Sigmoid colon (tissue), 7 donors: ENCODE results near the gene FAM107A. TPM values are rescaled to one million over a fixed set of nuclear protein-coding genes. Genes with fewer than 3 reads are reported as not detected.
A peak's percentile ranks its signal among the peaks of the same experiment; 100 is the strongest.

ENCODE experiments used
- DNase-seq: peaks from one replicate; pipeline ENCODE4 v3.0.0-alpha.2; 2019
- H3K27ac ChIP-seq, 4 donors: fragments of 200-600 bp; sonication (generic); one replicate each; pipeline ENCODE4 v1.5.1; 2016 to 2019; ENCODE audit warnings: mild to moderate bottlenecking in 1 of 4
- H3K27me3 ChIP-seq, 3 donors: fragments of 200-600 bp; sonication (generic); one replicate each; pipeline ENCODE4 v1.5.1; 2019; ENCODE audit warnings: mild to moderate bottlenecking in 1 of 3
- H3K36me3 ChIP-seq, 4 donors: fragments of 200-600 bp; sonication (generic); one replicate each; pipeline ENCODE4 v1.5.1; 2016 to 2019
- H3K4me1 ChIP-seq, 4 donors: fragments of 200-600 bp; sonication (generic); one replicate each; pipeline ENCODE4 v1.5.1; 2017 to 2019
- H3K4me3 ChIP-seq, 4 donors: fragments of 200-600 bp; sonication (generic); one replicate each; pipeline ENCODE4 v1.5.1; 2017 to 2019; ENCODE audit warnings: mild to moderate bottlenecking in 2 of 4, moderate library complexity in 1 of 4
- H3K9me3 ChIP-seq, 4 donors: fragments of 200-600 bp in 3 of 4; sonication (generic) in 3 of 4; one replicate each; pipeline versions ENCODE4 v1.5.1 to v1.6.1; 2013 to 2019
- EP300 ChIP-seq, 4 donors: sonication (generic); formaldehyde crosslinking; IDR thresholded peaks; one replicate each; pipeline ENCODE4 v1.6.1; 2017; ENCODE audit warnings: antibody characterized with exemption in 4 of 4
- POLR2A ChIP-seq, 2 donors: fragments of 450-650 bp; IDR thresholded peaks; one replicate each; pipeline ENCODE4 v1.6.1; 2016; ENCODE audit warnings: antibody characterized with exemption in 2 of 2, mild to moderate bottlenecking in 2 of 2, moderate library complexity in 2 of 2
- POLR2AphosphoS5 ChIP-seq, 4 donors: sonication (generic); formaldehyde crosslinking; IDR thresholded peaks; one replicate each; pipeline ENCODE4 v1.6.1; 2017; ENCODE audit warnings: antibody characterized with exemption in 4 of 4
- WGBS, 2 donors: extraction: QIAGEN DNeasy Blood & Tissue Kit; methylation state at CpG; one replicate each; pipeline ENCODE4 v1.1.7; 2013; 5-methylcytosine and 5-hydroxymethylcytosine counted together
- intact Hi-C: fragments of 100-400 bp; cut with DNase I; formaldehyde crosslinking; loops from one replicate; pipeline ENCODE4 v1.15.1; 2023
- polyA plus RNA-seq, 3 donors: library from polyadenylated mRNA; stranded (reverse); fragments of 200-250 nt; gene quantifications; one replicate each; pipeline ENCODE4 v1.2.3, GENCODE V29; 2013
- total RNA-seq, 4 donors: library from RNA; depleted of rRNA; stranded (reverse); fragments of >200 nt; gene quantifications; one replicate each; pipeline ENCODE4 v1.1.0, GENCODE V29; 2016
- TF ChIP-seq, protein P1 (sequence below), 4 experiments: fragments of 450-650 bp in 3 of 4; fragments of 200-600 bp in 1 of 4; IDR thresholded peaks; one replicate each; pipeline ENCODE4 v1.5.1; 2016 to 2019; ENCODE audit warnings: antibody characterized with exemption in 4 of 4, mild to moderate bottlenecking in 3 of 4, moderate library complexity in 2 of 4
- donor health status: healthy with polysubstance abuse.
- donor health status: Bipolar disorder and iron deficiency.
- donor health status: healthy.

The FAM107A gene
- total and polyA plus RNA-seq, 7 donors = 10.9 to 56.7 (median 32.7) TPM

DNA sequence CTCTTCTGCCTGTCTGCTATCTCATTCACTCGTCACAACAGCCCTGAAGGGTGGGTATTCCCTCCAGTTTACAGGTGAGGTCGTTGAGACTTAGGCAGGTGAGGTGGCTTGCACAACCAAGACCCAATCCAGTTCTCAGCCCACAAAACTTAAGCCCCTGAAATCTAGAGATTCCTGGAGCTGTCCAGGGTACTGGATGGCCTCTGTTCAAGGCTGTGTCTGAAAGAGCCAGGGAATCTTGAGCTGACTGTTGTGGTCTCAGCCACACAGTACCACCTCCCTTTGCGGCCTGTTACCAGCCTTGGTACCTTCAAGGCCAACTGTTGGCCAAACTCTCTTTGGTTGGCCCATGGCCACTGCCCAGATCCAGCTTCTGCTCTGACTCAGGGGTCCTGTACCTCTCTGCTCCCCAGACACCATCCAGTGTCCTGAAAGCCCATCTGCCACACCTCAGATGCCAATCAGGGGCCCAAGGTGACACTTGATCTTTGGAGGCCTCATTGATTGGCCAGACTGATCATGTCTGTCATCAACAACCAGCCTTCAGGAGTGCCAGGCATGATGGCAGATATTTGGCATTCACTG, 10.9 kb upstream of the FAM107A start:
- DNase-seq = no peak
- WGBS, 2 donors = 52 to 68% methylated on average over 3 of the region's 3 CpGs
- intact Hi-C loops = no loop called here

DNA sequence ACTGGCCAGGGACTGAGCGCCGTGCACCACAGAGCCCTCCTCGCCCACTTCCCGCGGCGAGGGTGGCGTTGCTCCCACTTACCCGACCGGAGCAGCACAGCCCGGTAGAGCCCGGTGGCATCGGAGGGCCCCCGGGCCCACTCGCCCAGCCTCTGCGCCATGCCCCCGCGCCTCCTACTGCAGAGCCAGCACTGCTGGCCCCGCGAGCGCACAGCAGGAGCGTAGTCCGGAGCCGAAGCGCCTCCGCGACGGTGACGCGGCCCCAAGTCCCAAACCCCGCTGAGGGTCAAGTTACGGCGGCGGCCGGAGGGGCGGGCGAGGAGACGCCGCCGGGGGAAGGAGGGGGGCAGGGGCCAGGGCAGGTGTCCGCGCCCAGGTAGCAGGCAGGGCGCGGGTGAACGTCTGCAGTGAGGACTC, 9.6 kb upstream of the FAM107A start:
- 10 to 11% methylated on average over 44 of the region's 44 CpGs for WGBS, 2 donors
- peak overlapping the region in 1 of 4 donors; percentile 17 for H3K4me3 ChIP-seq
- H3K36me3 ChIP-seq = no peaks in the 10 kb centered on the region
- peaks cover 0 to 23% (median 21%) of the 10 kb centered on the region in 4 donors for H3K4me1 ChIP-seq
- TF ChIP-seq POLR2A (IDR thresholded peaks at IDR 0.05) = no peak
- TF ChIP-seq POLR2AphosphoS5 (IDR thresholded peaks at IDR 0.05) = no peak
- TF ChIP-seq, protein P1, sequence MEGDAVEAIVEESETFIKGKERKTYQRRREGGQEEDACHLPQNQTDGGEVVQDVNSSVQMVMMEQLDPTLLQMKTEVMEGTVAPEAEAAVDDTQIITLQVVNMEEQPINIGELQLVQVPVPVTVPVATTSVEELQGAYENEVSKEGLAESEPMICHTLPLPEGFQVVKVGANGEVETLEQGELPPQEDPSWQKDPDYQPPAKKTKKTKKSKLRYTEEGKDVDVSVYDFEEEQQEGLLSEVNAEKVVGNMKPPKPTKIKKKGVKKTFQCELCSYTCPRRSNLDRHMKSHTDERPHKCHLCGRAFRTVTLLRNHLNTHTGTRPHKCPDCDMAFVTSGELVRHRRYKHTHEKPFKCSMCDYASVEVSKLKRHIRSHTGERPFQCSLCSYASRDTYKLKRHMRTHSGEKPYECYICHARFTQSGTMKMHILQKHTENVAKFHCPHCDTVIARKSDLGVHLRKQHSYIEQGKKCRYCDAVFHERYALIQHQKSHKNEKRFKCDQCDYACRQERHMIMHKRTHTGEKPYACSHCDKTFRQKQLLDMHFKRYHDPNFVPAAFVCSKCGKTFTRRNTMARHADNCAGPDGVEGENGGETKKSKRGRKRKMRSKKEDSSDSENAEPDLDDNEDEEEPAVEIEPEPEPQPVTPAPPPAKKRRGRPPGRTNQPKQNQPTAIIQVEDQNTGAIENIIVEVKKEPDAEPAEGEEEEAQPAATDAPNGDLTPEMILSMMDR (IDR thresholded peaks at IDR 0.05) = no peak
- no peak for TF ChIP-seq EP300 (IDR thresholded peaks at IDR 0.05)
- intact Hi-C loops = no loop called here
- H3K9me3 ChIP-seq = no peaks in the 10 kb centered on the region
- H3K27me3 ChIP-seq = peaks cover 5 to 26% (median 12%) of the 10 kb centered on the region in 3 donors
- no peak overlapping the region for H3K27ac ChIP-seq
- DNase-seq = no peak

More for the DNA sequence above, 10.9 kb upstream of the FAM107A start:
- TF ChIP-seq EP300 (IDR thresholded peaks at IDR 0.05) = no peak
- TF ChIP-seq POLR2AphosphoS5 (IDR thresholded peaks at IDR 0.05) = no peak
- TF ChIP-seq, protein P1 (IDR thresholded peaks at IDR 0.05) = no peak
- no peak for TF ChIP-seq POLR2A (IDR thresholded peaks at IDR 0.05)
- no peak overlapping the region for H3K27ac ChIP-seq
- H3K4me1 ChIP-seq = peaks cover 0 to 23% (median 21%) of the 10 kb centered on the region in 4 donors
- H3K9me3 ChIP-seq = no peaks in the 10 kb centered on the region
- H3K4me3 ChIP-seq = no peak overlapping the region
- H3K36me3 ChIP-seq = no peaks in the 10 kb centered on the region
- peaks cover 5 to 26% (median 12%) of the 10 kb centered on the region in 3 donors for H3K27me3 ChIP-seq

DNA sequence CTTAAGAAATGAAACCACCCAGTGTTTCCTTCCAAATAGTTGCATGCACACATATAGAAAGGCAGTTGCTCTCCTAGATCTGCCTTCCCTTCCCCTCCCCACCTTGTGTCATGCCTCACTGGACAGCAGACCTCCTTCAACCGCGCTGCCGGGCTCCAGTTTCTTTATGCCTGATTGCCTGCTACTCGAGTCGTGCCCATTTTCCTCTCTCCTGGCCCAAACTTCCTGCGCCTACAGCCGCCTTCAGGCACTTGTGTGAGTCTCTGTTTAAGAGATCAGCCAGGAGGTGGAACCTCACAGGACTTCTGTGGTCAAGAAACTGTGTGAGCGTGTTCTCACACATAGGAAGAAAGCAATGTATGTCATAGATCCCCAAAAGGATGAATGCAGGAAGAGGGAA, 8.8 kb upstream of the FAM107A start:
- TF ChIP-seq, protein P1 (IDR thresholded peaks at IDR 0.05) = no peak
- TF ChIP-seq EP300 (IDR thresholded peaks at IDR 0.05) = no peak
- TF ChIP-seq POLR2AphosphoS5 (IDR thresholded peaks at IDR 0.05) = no peak
- peaks cover 0 to 23% (median 21%) of the 10 kb centered on the region in 4 donors for H3K4me1 ChIP-seq
- H3K4me3 ChIP-seq = peak overlapping the region in 3 of 4 donors; percentile 55 to 59 (median 56)
- no peaks in the 10 kb centered on the region for H3K9me3 ChIP-seq
- WGBS, 2 donors = 34 to 36% methylated on average over 8 of the region's 8 CpGs
- peaks cover 5 to 26% (median 12%) of the 10 kb centered on the region in 3 donors for H3K27me3 ChIP-seq
- H3K36me3 ChIP-seq = no peaks in the 10 kb centered on the region
- H3K27ac ChIP-seq = peak overlapping the region in 3 of 4 donors; percentile 76 to 82 (median 77)
- DNase-seq = no peak
- intact Hi-C loops = no loop called here

DNA sequence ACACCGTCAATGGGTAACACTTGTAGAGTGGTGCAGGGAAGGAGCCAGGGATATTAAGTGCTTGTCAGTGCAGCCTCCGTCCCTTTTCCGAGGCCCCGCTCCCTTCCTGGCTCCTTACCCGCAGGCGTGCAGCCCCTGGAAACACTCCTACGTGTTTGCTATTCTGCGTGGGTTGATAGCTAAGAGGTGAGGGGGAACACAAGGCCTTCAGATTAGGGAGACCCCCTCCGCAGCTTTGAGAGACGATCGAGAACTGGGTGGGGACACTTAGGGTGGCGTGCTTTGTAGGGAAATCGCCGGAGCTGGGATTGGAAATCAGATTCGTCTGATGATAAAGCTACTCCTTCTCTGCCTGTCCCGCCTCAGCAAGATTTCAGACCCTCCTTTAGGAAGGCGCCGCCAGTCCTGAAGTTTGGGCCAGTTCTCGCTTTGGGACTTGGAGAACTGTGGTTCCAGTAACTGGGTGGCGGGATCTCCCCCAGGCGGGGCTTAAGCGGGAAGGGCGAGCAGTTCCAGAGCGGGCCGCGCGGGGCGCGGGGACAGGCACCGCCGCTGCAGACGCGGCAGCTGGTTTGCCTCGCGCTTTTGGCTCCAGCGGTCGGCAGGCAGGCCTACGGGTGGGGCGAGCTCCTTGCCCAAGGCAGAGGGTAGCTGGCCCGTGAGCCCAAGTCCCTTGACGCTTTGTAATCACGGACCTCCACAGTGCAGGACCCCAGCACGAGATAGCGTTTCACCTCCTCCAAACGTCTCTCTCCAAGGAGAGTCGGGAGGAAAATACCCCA, 8.0 kb upstream of the FAM107A start:
- Histone ChIP-seq H3K27ac (peak overlapping the region; percentile 76 to 82 (median 78)), H3K36me3 (no peaks in the 10 kb centered on the region), H3K4me3 (peak overlapping the region; percentile 36 to 59 (median 56)), H3K9me3 (no peaks in the 10 kb centered on the region), H3K4me1 (peaks cover 0 to 23% (median 21%) of the 10 kb centered on the region in 4 donors), H3K27me3 (peaks cover 5 to 26% (median 12%) of the 10 kb centered on the region in 3 donors)
- intact Hi-C loops = no loop called here
- TF ChIP-seq EP300 (IDR thresholded peaks at IDR 0.05) (peak in 1 of 4 donors; percentile 61), POLR2A (IDR thresholded peaks at IDR 0.05) (no peak), POLR2AphosphoS5 (IDR thresholded peaks at IDR 0.05) (peak; percentile 40 to 71 (median 63))
- TF ChIP-seq, protein P1 (IDR thresholded peaks at IDR 0.05) = peak; percentile 73 to 95 (median 86)
- WGBS, 2 donors = 5 to 6% methylated on average over 46 of the region's 46 CpGs
- DNase-seq = peak; percentile 93
